Lung (tissue), 12 donors: ENCODE measurements around the gene BRD3OS. TPM values are rescaled to one million over a fixed set of nuclear protein-coding genes. Genes with fewer than 3 reads are reported as not detected.
A peak's percentile ranks its signal among the peaks of the same experiment; 100 is the strongest.

ENCODE experiments used
- ATAC-seq: fragments of 200-7000 bp; cut with Tn5 transposase; one replicate; pipeline ENCODE4 v1.9.1; 2020; ENCODE audit warnings: moderate number of reproducible peaks; ENCODE audit not compliant: insufficient read depth, low FRiP score
- DNase-seq, 3 donors: peaks; one replicate each; pipeline ENCODE4 v3.0.0-alpha.2; 2013 to 2017
- H3K27ac ChIP-seq, 2 donors: one replicate each; pipeline ENCODE4 v1.5.1; 2013; ENCODE audit warnings: mild to moderate bottlenecking in 2 of 2, moderate library complexity in 2 of 2, control low read depth in 1 of 2, inconsistent platforms in 1 of 2, low read depth in 1 of 2, low read length in 1 of 2
- H3K27me3 ChIP-seq, 3 donors: one replicate each; pipeline ENCODE4 v1.5.1; 2013; ENCODE audit warnings: low read length in 2 of 3; ENCODE audit not compliant: control insufficient read depth in 3 of 3, insufficient read depth in 3 of 3
- H3K36me3 ChIP-seq, 4 donors: one replicate each; pipeline ENCODE4 v1.5.1; 2013; ENCODE audit warnings: low read length in 4 of 4, mild to moderate bottlenecking in 1 of 4, moderate library complexity in 1 of 4; ENCODE audit not compliant: control insufficient read depth in 4 of 4, insufficient read depth in 4 of 4
- H3K4me1 ChIP-seq, 5 donors: one replicate each; pipeline ENCODE4 v1.5.1; 2013; ENCODE audit warnings: low read length in 5 of 5, mild to moderate bottlenecking in 2 of 5, moderate library complexity in 1 of 5; ENCODE audit not compliant: control insufficient read depth in 5 of 5, insufficient read depth in 5 of 5
- H3K4me3 ChIP-seq: one replicate; pipeline ENCODE4 v1.5.1; 2013; ENCODE audit warnings: mild to moderate bottlenecking, control low read depth, moderate library complexity
- H3K9ac ChIP-seq, 2 donors: one replicate each; pipeline ENCODE4 v1.5.1; 2013; ENCODE audit warnings: low read length in 2 of 2, control low read depth in 1 of 2; ENCODE audit not compliant: insufficient read depth in 1 of 2
- H3K9me3 ChIP-seq, 4 donors: one replicate each; pipeline ENCODE4 v1.5.1; 2013; ENCODE audit warnings: low read length in 3 of 4, mild to moderate bottlenecking in 1 of 4, moderate library complexity in 1 of 4; ENCODE audit not compliant: control insufficient read depth in 4 of 4, insufficient read depth in 3 of 4
- WGBS, 2 donors: extraction: QIAGEN DNeasy Blood & Tissue Kit; methylation state at CpG; one replicate each; pipeline ENCODE4 v1.1.7; 2013; 5-methylcytosine and 5-hydroxymethylcytosine counted together
- polyA plus RNA-seq, 2 donors: library from polyadenylated mRNA; stranded (reverse); fragments of 200-250 nt; gene quantifications; one replicate each; pipeline ENCODE4 v1.2.1, GENCODE V29; 2013
- total RNA-seq, 2 donors: library from RNA; depleted of rRNA in 1 of 2; stranded (reverse); fragments of >200 nt in 1 of 2; gene quantifications; one replicate each; pipeline ENCODE4 v1.2.1, GENCODE V29; 2014 to 2021
- TF ChIP-seq, protein P1 (sequence below): IDR thresholded peaks from 2 replicates; pipeline ENCODE4 v1.5.1; 2012; ENCODE audit warnings: mild to moderate bottlenecking; ENCODE audit errors: control extremely low read depth, extremely low read depth
- donor health status: control.
- donor health status: control.
- donor health status: Bipolar disorder and iron deficiency.
- donor health status: healthy.
- donor health status: DM: yes; HTN: yes; CAD: no.

Gene BRD3OS
- total and polyA plus RNA-seq, 4 donors = 7.1 to 20.7 (median 14.9) TPM

DNA sequence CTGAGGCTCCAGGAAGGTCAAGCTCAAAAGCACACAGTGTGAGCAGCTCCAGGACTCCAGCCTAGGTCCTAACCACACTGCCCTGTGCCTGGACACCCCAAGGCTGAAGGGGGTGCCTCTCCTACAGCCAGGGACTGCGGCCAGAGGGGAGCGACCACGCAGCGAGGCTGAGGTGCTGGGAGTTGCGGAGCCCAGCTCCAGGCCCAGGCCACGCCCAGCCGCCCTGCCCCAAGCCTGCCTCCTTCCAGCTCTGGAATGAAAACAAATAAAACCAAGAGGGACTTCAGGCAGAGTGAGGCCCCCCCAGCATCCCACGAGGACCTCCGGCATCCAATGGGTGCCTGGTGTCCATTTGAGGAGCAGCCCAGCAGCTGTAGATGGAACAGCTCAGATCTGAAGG, 48.4 kb upstream of the BRD3OS start:
- Histone ChIP-seq H3K9me3 (no peaks in the 10 kb centered on the region), H3K27ac (no peak overlapping the region), H3K27me3 (no peaks in the 10 kb centered on the region), H3K4me1 (peaks cover 0 to 47% (median 16%) of the 10 kb centered on the region in 5 donors), H3K4me3 (no peak overlapping the region), H3K9ac (no peak overlapping the region), H3K36me3 (no peaks in the 10 kb centered on the region)
- DNase-seq = peak in 1 of 3 donors; percentile 14
- TF ChIP-seq, protein P1, sequence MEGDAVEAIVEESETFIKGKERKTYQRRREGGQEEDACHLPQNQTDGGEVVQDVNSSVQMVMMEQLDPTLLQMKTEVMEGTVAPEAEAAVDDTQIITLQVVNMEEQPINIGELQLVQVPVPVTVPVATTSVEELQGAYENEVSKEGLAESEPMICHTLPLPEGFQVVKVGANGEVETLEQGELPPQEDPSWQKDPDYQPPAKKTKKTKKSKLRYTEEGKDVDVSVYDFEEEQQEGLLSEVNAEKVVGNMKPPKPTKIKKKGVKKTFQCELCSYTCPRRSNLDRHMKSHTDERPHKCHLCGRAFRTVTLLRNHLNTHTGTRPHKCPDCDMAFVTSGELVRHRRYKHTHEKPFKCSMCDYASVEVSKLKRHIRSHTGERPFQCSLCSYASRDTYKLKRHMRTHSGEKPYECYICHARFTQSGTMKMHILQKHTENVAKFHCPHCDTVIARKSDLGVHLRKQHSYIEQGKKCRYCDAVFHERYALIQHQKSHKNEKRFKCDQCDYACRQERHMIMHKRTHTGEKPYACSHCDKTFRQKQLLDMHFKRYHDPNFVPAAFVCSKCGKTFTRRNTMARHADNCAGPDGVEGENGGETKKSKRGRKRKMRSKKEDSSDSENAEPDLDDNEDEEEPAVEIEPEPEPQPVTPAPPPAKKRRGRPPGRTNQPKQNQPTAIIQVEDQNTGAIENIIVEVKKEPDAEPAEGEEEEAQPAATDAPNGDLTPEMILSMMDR = no peak
- ATAC-seq = no peak
- WGBS, 2 donors = 83 to 92% methylated on average over 9 of the region's 9 CpGs

DNA sequence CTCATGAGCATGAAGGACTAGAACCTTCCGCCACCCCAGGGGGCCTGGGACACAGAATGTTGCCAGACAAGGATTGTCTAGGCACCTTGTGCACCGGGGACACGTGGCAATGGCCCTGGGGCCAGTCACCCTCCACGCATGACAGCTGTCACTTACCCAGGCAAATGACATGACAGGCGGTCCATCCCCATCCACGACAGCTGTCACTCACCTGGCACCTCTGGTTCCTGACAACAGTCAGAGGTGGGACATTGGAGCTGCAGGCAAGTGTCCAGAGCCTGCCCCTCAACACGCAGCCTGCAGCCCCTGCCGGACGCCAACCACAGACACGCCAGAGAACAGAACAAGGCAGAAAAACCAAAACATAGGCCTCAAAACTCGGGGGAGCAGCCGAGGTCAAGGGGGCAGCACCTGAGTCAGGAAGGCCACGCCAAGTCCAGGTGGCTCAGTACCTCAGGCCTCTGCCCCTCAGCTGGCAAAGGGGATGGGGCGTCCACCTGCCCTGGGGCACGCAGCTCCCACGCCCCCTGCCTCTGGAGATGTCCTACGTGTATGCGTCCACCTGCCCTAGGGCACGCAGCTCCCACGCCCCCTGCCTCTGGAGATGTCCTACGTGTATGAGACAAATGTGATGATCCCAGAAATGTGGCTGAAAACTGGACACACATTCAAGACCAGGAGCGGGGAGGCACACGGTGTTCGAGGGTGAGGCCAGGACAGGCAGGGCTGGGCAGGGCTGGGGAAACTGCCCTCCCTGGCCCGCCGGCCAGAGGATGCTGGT, 47.7 kb upstream of the BRD3OS start:
- Histone ChIP-seq H3K4me1 (peaks cover 0 to 49% (median 15%) of the 10 kb centered on the region in 5 donors), H3K9ac (no peak overlapping the region), H3K27me3 (no peaks in the 10 kb centered on the region), H3K9me3 (no peaks in the 10 kb centered on the region), H3K36me3 (no peaks in the 10 kb centered on the region), H3K27ac (peak overlapping the region in 1 of 2 donors; percentile 30), H3K4me3 (no peak overlapping the region)
- WGBS, 2 donors = 91 to 95% methylated on average over 26 of the region's 26 CpGs
- no peak for ATAC-seq
- DNase-seq = peak in 1 of 3 donors; percentile 10
- TF ChIP-seq, protein P1 = no peak

DNA sequence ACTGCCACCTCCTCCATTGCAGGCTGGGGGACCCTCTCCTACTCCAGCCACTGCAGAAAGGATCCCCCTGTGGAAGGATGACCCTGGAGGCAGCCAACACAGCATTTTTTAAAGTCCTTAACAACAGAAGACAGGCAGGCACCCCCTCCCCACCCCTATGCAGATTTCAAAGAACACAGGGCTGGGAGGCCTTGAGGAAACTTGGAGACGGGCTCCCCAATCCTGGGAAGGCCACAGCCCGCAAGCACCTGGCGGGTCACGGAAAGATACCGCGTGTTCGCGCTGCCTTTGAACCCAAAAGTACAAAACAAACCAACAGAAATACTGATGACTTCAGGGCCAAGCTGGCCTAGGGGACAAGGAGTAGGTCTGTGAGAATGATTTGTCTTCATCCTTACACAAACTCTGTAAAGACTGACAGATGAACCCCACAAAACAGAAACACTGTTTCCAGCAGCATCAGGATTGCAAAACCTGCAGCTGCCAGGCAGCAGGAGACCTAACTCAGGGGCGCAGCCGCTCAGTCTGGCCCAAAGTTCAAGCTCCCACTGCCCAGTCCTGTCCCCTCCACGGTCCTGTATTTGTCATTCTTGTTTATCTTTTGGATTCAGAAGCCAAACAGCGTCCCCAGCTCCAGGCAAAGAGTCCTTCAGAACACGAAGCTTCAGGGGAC, 46.9 kb upstream of the BRD3OS start:
- Histone ChIP-seq H3K4me1 (peaks cover 0 to 51% (median 15%) of the 10 kb centered on the region in 5 donors), H3K27me3 (no peaks in the 10 kb centered on the region), H3K9me3 (no peaks in the 10 kb centered on the region), H3K9ac (peak overlapping the region in 1 of 2 donors; percentile 1), H3K36me3 (no peaks in the 10 kb centered on the region), H3K4me3 (no peak overlapping the region), H3K27ac (peak overlapping the region in 1 of 2 donors; percentile 88)
- ATAC-seq (no peak), DNase-seq (peak in 1 of 3 donors; percentile 15)
- 79 to 91% methylated on average over 13 of the region's 13 CpGs for WGBS, 2 donors
- TF ChIP-seq, protein P1 = no peak
